ENCODE results near the gene MYO1A.

The MYO1A gene

DNA sequence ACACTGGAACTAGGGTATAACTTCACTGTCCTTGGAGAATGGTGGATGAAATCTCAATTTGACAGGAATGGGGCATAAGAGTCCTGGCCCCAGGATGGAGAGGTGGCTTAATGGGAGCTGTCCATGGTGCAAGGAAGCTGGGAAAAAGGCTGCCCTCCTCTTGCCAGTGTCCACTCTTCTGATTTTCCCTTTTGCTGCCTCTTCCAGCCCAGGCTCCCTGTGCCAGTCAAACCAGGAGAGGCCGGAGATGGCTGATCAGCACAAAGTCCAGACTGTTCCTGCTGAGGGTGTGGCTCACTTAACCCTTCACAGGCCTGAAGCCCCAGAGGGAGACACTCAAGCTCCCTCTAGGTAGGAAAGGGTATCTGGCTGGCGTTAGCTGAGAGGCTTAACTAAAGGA, at the start of gene MYO1A:
Gene MYO1A (minus strand): TSS at position 240 of the 400 bp plus-strand sequence. CDS start 1,806 bp downstream, outside the sequence.
- no peak for TF ChIP-seq CTCF (IDR thresholded peaks at IDR 0.05; ENCODE audit: insufficient read depth, missing control alignments)
- FAIRE-seq (no peak), DNase-seq (ENCODE audit: insufficient read length, low spot score) (no peak)

DNA sequence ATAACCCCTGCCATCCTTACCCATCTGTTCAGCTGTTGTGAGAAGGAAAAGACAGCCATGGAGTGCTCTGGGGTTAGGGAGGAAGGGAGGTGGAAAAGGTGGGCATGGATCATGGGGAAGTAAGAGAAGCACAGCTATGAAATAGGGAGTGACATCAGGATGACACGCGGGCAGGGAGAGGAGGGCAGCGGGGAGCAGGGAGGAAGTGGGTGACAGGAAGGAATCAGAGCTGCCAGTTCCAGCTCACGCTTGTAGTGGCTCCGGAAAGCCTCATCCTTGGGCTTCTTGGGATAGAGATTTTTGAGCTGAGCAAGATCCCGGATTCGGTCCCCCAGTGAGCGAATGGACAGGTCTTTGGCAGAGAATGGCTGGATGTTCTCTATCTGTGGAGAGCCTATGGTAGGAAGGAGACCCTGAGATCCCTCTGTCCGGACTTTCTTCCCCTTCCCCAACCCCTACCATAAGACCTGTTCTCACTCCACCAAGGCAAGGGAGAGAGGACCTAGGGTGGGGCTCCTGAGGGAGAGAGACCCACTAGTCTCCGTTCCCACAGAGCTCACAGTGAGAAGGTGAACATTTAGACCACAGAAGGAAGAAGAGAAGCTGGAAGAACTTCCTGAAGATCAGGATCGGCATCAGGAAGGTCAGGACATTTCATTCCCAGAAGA, 49.3 kb upstream of the MYO1A start:
- no peak for TF ChIP-seq CTCF (IDR thresholded peaks at IDR 0.05; ENCODE audit: insufficient read depth, missing control alignments)
- DNase-seq (ENCODE audit: insufficient read length, low spot score) (no peak), FAIRE-seq (no peak)

DNA sequence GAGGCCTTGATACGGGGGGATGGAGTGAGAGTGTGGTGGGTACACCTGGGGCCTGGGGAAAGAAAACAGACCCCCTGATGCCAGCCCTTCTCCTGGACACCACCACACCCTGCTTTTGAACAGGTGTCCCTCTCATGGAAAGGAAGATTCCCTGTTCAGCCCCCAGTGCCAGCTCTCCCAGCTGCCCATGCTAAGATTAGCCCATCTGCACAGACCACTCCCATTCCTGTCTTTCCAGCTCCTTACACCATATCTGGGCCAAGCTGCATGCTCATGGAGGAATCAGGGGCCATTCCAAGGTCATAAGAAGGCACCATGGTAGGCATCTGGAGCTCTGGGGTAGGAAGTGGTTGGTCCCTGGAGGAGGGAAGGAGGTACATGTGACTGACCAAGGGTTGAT, 48.6 kb upstream of the MYO1A start:
- TF ChIP-seq CTCF (IDR thresholded peaks at IDR 0.05; ENCODE audit: insufficient read depth, missing control alignments): no peak
- DNase-seq (ENCODE audit: insufficient read length, low spot score) (peak; percentile 11), FAIRE-seq (no peak)

DNA sequence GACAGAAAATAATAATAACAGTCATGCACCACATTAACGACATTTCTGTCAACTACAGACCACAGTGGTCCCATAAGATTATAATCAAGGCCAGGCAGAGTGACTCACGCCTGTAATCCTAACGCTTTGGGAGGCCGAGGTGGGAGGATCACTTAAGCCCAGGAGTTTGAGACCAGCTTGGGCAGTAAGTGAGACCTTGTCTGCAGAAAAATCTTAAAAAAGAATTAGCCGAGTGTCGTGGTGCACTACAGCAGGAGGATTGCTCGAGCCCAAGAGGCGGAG, 47.6 kb upstream of the MYO1A start:
- no peak for TF ChIP-seq CTCF (IDR thresholded peaks at IDR 0.05; ENCODE audit: insufficient read depth, missing control alignments)
- DNase-seq (ENCODE audit: insufficient read length, low spot score) (no peak), FAIRE-seq (no peak)

- no peak for TF ChIP-seq CTCF (IDR thresholded peaks at IDR 0.05; ENCODE audit: insufficient read depth, missing control alignments)
- FAIRE-seq (no peak), DNase-seq (ENCODE audit: insufficient read length, low spot score) (no peak)
Observed at GRCh38 chr12:57096748-57097553, 47.0 kb upstream of the MYO1A start.

GRCh38 chr12:57096099-57096572, 46.2 kb upstream of the MYO1A start:
- no peak for DNase-seq (ENCODE audit: insufficient read length, low spot score)

More at GRCh38 chr12:57096099-57096572, 46.2 kb upstream of the MYO1A start:
- no peak for TF ChIP-seq CTCF (IDR thresholded peaks at IDR 0.05; ENCODE audit: insufficient read depth, missing control alignments)
- FAIRE-seq: no peak

Data from D721Med (cell line).